GM10847 (cell line): Measurements from ENCODE around the gene PPP2R2B.

Experiments
- POLR2A ChIP-seq: IDR thresholded peaks from 2 replicates; pipeline ENCODE4 v1.6.1; 2011; ENCODE audit not compliant: insufficient read length; ENCODE audit errors: extremely low read depth

PPP2R2B gene

DNA sequence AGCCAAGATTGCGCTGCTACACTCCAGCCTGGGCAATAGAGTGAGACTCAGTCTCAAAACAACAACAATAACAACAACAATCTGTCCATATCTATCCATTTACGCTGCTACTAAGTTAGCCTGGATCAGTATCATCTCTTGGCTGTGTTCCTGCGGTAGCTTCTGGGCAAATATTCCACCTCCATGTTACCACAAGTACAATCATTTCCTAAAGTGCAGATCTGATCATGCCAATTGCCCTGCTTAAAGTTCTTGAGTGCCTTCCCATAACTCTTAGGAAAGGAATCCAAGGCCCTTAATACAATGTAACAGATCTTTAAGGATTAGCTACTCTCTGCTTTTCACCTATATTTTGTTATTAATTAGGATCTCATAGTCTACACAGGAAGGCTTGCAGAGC, 15.4 kb upstream of the PPP2R2B start:
- no peak for TF ChIP-seq POLR2A

DNA sequence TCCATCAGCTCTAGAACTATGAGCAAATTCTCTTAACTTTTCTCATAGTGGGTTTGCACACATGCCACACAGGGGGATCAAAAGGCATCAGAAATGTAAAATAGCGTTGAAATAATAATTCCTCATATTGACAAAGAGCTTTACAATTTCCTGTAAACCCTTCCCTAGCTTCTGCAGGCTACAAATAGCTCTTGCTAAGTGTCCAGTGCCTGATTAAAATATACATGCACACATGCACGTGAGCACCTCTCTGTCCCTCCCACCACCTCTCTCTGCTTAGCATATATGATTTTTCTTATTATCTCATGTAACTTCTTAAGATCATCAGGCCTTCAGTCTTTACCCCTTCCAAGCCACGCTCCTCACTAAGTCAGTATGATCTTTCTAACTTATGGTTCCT, 13.7 kb upstream of the PPP2R2B start:
- no peak for TF ChIP-seq POLR2A

DNA sequence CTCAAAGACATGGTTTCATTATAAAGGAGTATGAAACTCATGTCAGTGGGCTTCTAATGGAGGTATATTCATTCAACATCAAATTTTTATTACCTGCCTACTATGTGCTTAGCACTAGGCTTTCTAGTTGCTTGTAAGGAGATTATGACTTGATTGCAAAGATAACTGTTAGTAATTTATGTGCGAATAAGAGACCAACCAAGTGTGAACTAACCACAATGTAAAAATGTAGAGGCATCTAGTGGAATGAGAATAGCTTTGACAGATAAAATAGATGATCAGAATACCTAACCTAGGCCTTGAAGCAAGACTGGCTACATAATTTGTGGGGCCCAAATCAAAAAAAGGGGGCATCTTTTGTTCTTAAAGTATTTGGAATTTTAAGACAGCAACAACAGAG, 13.0 kb upstream of the PPP2R2B start:
- no peak for TF ChIP-seq POLR2A

DNA sequence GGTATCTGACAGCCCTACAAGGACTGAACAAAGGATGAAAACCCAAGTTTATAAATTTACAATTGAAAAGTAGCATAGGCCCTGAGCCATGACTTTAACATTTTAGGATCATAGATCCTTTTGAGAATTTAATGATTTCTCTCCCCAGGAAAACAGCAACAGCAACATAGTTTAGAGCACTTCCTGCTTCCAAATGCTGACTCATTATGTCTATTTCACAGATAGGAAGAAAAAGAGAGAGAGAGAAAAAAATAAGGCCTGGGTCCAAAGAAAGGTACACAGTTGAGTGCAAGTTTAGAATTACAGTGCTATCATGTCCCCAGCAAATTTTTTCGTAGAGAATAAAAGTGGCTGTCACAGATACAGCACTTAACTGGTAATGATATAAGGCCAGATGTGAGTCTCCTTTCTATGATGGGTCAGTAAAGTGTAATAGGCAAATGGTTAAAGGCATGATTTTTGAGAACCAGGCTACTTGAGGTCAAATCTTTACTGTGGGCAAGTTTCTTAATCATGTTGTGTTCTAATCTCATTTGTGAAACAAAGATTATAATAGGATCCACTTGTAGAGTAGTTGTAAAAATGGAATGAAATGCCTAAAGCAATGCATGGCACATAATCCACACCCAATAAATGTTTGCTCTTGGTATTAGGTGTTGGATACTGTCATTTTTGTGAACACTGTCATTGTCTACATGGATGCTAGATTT, 12.3 kb upstream of the PPP2R2B start:
- no peak for TF ChIP-seq POLR2A

DNA sequence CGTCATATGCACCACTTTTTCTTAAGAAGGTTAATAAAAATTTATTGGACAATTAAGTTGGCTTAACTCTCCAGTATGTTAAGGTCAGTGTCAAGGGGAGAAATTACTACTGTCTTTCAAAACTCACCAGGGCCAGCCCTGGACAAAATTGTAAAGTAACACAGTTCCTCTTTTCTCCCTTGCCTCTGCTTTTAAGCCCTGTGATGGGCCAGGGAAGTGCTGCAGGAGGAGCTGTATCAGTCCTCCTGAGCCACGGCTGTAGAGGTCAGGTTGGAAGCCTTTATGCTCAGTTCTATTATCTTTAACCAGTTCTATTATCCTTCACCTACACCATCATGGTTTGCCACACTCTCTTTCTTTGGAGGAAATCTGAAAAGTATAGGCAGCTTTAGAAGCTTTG, 11.5 kb upstream of the PPP2R2B start:
- TF ChIP-seq POLR2A = no peak

DNA sequence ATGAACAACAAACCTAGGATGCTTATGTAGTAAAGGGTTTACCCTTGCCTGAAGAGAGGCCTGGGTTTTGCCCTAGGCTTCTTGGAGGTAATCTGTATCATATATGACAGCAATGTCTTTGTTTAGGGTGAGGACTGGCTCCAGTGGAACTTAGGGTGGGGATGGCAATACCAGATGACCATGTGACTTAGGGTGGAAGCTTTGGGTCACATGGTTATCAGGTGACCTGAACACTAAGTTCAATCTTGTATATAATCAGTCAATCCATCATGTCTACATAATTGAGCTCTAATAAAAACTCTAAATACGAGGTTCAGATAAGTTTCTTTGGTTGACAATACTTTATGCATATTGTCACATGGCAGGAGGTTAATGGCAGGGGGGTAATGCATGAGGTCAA, 10.6 kb upstream of the PPP2R2B start:
- TF ChIP-seq POLR2A = no peak

DNA sequence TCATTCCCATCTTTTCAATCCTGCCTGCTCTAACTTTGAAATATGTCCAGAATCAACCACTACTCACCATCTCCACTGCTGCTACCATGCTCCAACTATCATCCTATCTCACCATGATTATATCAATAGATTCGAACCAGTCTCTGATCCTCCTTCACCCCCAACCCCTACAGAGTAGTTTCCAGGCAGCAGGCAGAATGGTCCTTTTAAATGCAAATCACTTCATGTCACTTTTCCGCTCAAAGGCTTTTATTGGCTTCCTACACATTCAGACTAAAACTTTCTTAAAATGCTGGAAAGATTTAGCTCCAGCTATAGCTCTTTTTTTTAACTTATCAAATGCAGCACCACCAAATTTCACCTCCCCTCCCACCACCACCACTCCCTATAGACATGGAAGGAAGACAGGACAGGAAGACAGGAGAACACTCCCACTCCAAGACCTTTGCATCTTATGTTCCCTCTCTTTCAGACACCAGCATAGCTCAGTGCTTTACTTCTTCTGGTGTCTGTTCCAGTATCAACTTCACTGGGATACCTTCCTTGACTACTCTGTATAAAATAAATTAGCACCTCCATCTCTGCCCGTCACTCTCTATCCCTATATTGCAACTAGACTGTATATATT, 9.9 kb upstream of the PPP2R2B start:
- no peak for TF ChIP-seq POLR2A

DNA sequence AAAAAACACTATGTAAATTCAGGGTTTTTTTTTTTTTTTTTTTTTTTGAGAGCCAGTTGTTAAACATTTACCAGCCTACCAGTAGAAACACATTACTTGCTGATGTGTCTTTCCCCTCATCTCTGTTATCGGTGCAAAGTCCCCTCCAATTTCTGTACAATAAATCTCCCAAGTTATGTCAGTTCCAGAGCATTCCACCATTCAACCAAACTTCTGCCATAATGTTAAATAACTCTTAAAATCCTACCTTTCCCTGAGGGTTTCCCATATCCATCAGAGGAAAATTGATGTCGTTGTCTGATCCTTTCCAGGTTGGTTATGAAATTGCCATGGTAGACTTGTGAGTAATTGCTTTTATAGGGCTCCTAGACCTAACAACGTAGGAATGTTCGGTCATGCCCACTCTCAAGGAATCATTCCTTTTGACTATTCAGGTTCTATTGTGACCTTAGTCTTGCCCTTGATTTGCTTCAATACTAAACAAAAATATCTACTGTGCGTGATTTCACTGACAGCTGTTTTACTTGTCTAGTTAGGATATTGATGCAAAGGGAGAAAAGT, 5.6 kb upstream of the PPP2R2B start:
- TF ChIP-seq POLR2A = no peak

DNA sequence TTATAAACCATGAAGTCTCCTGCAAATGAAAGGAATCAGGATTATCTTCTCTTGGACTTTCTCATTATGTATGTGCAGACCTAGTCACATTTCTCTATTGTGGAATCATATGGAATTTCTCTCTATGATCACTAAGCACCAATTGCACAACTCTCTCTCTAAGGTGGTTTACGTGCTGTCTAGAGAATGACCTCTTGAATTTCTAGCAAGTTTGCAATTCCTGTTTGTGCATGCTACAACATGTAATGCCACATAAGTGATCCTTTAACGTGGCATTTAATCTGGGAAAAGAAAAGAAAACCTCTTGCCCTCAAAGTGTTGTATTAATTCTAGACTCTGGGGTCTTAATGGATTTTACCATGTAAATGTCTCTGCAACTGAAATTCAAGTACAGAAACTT, 5.0 kb upstream of the PPP2R2B start:
- TF ChIP-seq POLR2A = no peak

DNA sequence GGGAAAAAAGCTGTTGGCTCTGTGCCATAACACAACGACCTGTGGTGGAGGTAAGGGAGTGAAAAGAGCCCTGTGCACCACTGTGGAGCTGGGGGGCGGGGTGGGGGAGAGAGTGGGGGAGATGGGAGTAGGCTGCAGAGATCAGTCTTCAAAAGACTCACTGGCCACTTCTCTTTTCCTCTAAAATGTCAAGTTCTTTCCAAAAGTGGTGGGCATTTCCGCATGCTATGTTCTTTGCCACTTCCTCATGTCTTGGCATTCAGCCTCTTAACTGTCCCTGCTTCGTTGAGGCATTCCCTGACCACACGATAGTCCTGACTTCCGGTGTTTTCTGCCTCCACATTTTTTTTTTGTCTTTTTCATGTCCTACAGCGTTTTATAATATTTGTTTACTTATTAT, 2.4 kb upstream of the PPP2R2B start:
- no peak for TF ChIP-seq POLR2A

DNA sequence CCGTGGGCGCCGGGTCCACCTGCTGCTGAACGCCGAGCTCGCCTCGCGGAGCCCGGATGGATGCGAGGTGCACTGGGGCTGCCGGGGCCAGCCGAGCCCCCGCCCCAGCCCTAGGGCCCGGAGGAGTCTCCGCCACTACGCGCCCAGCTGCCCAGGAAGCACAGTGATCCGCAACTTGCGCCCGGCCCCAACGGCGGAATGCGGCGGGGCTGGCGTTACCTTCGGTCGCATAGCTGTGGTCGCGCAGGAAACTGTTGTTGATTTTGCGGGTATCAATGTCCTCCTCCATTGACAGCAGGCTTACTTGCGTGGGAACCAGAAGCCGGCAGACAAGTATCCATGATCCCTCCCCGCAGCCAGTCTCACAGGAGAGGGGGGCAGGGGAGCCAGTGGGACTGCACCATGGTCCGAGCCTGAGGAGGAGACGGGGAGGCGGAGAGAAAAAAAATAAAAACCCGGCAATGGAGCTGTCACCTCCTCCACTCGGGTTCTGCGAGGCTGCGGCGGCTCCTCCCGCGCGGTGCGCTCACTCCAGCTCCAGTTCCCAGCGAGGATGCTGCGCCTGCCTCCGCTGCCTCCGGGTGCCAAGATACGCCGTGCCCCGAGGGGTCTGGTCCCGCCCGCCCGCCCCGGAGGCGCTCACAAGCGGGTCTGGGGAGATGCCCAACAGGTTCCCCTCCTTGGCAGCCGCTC, 628 bp downstream of the PPP2R2B start:
- TF ChIP-seq POLR2A = no peak

DNA sequence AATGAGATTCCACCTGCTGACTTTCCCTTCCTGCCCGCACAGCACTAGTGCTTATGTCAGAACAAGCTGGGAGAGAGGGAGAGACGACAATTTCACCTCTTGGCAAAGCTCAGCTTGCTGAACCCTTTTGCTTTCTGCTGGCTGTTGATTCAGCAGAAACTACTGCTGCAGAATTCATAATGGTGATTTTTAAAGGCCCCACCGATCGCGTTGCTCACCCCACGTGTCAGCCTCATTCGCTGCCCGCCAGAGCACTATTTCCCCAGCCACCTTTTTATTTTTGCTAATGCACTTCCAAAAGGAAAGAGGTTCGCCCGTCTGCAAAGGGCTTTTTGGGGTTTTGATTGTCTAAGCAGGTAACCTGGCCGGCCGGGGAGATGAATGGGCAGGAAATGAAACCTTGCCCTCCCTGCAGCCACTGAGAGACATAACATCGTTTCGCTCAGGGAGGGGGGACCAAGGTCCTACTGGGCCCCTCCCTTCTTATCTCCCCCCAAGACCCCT, 1.3 kb downstream of the PPP2R2B start:
- no peak for TF ChIP-seq POLR2A

DNA sequence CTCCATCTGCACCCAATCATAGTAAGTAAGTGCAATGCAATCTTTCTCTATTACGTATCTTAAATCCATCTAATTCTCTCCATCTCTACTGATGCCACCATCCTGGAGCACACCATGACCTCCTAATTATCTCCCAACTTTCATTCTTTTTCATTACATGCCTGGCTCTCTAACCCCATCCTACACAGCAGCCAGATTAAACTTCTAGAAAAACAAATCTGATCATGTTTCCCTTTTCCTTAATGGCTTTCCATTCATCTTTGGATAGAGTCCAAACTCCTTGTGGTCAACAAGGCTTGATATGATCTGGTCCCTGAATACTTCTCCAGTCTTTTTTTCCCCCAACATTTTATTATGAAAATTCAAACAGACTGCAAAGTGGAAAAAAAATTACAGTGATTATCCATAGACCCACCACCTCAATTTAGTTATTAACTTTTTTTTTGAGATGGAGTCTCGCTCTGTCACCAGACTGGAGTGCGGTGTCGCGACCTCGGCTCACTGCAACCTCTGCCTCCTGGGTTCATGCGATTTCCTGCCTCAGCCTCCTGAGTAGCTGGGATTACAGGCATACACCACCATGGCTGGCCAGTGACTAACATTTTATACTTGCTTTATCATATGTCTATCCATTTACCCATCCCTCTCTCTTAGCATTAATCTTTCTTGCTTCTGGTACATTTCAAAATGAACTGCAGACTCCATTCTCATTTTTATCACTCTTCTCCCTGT, 5.2 kb downstream of the PPP2R2B start:
- no peak for TF ChIP-seq POLR2A

DNA sequence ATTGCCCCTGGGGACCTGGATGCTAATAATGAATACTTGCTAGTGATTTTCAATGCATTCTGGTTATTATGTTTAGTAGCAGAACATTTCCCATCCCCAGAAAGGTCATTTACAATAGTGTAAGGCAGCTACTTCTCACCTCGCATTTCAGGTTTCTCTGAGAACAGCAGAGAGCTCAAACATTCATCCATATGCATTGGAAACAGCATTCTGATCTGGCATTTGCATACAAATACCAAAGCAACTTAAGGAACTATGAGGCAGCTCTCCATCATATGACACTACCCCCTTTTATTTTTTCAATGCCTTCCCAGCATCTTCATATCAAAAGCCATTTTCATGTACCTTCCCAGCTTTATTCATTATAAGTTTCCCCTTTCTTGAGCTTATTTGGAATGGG, 6.4 kb downstream of the PPP2R2B start:
- TF ChIP-seq POLR2A = no peak

DNA sequence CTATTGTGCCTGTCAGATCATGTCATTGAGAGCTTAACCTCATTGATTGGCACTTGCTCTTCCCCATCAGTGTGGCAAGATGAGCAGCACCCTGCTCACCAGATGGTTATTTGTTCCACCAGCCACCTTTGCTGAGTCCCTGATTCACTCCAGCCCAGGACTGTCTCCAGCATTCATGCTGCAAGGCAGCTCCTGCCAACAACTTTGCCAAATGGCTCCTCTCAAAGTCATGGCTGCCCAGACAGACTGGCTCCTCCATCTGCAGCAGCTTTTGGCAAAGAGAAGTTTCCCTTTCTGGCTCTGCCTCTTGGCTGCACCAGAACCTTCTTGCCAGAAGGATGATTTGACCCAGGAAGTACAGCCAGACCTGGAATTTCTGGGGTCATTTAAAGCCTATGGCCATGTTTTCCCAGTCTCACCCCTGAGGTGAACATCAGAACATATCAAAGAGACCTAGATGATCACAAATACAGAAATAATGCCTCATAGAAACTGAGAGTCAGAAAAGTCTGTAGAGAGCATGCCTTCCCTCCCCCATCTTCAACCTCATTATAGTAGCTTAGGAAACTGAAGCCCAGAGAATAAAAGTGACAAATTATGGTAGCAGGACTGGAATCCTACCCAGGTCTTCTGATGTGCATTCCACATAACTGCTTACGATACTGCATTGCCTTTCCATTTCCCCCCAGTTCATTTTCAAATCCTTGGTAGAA, 10.4 kb downstream of the PPP2R2B start:
- no peak for TF ChIP-seq POLR2A
